ENCODE results near the gene MBNL2. TPM values are rescaled to one million over a fixed set of nuclear protein-coding genes. Genes with fewer than 3 reads are reported as not detected.

Gene MBNL2, protein sequence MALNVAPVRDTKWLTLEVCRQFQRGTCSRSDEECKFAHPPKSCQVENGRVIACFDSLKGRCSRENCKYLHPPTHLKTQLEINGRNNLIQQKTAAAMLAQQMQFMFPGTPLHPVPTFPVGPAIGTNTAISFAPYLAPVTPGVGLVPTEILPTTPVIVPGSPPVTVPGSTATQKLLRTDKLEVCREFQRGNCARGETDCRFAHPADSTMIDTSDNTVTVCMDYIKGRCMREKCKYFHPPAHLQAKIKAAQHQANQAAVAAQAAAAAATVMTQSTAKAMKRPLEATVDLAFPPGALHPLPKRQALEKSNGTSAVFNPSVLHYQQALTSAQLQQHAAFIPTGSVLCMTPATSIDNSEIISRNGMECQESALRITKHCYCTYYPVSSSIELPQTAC
- total RNA-seq (100 to 1,000 TPM in 1 of 2 donors, 10 to 100 TPM in 1; 59.3 to 108 TPM), polyA plus RNA-seq (10 to 100 TPM; 13.3 to 19.3 TPM)
- long read RNA-seq, donor 1, full-length matches to known transcripts: 7 of 44 reads
- long read RNA-seq, donor 1, partial matches to known transcripts: 32 of 44 reads
- long read RNA-seq, donor 1, other reads (novel, unspliced or antisense): 5 of 44 reads
- long read RNA-seq, donor 2, full-length matches to known transcripts: 2 of 25 reads
- long read RNA-seq, donor 2, partial matches to known transcripts: 23 of 25 reads
- long read RNA-seq, donor 2, other reads (novel, unspliced or antisense): 0 of 25 reads
- long read RNA-seq, donor 3, full-length matches to known transcripts: 3 of 23 reads
- long read RNA-seq, donor 3, partial matches to known transcripts: 20 of 23 reads
- long read RNA-seq, donor 3, other reads (novel, unspliced or antisense): 0 of 23 reads
- long read RNA-seq, donor 4, partial matches to known transcripts: 54 of 54 reads
- long read RNA-seq, donor 4, other reads (novel, unspliced or antisense): 0 of 54 reads
- long read RNA-seq, donor 5, full-length matches to known transcripts: 4 of 43 reads
- long read RNA-seq, donor 5, partial matches to known transcripts: 34 of 43 reads
- long read RNA-seq, donor 5, other reads (novel, unspliced or antisense): 5 of 43 reads

DNA sequence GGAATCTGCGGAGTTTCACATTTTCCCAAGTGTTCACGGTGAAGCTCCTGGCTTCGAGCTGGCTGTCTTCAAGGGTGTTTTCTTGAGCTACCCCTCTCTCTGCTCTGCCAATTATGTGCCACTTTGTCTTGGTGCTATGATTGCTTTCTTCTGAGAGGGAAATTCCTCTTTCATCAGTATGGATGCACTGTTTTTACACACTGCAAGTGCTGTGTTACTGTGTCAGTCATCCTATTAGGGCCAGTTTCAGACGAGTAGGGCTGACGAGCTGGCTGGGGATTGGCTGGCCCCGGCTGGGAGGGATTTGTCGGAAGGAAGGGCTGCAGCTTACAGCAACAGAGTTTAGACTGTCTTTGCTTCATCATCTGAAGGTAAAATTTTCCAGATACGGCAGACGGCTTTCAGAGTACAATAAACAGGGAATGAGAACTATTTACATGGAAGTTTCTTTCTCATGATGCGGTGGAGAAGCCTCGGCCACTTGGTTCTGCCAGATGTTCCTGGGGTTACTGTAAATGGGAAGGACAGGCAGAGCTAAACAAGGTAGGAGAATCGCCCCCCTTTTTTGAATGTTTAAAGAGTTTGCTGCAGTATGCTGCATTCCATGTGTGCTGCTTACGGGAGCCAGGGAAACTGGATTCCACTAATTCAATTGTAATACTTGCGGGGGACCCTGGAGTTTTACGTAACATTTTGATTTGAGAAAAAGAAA, at the start of gene MBNL2:
TSS of gene MBNL2 (plus strand) at position 345 of the 712 bp plus-strand sequence. CDS start 53,903 bp downstream, outside the sequence.
- peak within 1 kb of the TSS; percentile 79 for H3K4me3 ChIP-seq
- no peaks in the 10 kb centered on the region for H3K9me3 ChIP-seq (ENCODE audit: control insufficient read depth in 4 of 4, insufficient read depth in 3 of 4, low read length in 3 of 4)
- TF ChIP-seq, protein P1, sequence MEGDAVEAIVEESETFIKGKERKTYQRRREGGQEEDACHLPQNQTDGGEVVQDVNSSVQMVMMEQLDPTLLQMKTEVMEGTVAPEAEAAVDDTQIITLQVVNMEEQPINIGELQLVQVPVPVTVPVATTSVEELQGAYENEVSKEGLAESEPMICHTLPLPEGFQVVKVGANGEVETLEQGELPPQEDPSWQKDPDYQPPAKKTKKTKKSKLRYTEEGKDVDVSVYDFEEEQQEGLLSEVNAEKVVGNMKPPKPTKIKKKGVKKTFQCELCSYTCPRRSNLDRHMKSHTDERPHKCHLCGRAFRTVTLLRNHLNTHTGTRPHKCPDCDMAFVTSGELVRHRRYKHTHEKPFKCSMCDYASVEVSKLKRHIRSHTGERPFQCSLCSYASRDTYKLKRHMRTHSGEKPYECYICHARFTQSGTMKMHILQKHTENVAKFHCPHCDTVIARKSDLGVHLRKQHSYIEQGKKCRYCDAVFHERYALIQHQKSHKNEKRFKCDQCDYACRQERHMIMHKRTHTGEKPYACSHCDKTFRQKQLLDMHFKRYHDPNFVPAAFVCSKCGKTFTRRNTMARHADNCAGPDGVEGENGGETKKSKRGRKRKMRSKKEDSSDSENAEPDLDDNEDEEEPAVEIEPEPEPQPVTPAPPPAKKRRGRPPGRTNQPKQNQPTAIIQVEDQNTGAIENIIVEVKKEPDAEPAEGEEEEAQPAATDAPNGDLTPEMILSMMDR (IDR thresholded peaks at IDR 0.05; ENCODE audit: control extremely low read depth, extremely low read depth): no peak
- peak within 1 kb of the TSS; percentile 95 to 98 for H3K27ac ChIP-seq (ENCODE audit: low read depth in 1 of 2, low read length in 1 of 2)
- peak; percentile 96 to 98 (median 97) for DNase-seq
- H3K36me3 ChIP-seq (ENCODE audit: control insufficient read depth in 4 of 4, insufficient read depth in 4 of 4, low read length in 4 of 4): peaks cover 0 to 9% (median 0%) of the 10 kb centered on the region in 4 donors
- H3K4me1 ChIP-seq (ENCODE audit: control insufficient read depth in 5 of 5, insufficient read depth in 5 of 5, low read length in 5 of 5): peaks cover 6 to 32% (median 9%) of the 10 kb centered on the region in 5 donors
- ATAC-seq (ENCODE audit: insufficient read depth, low FRiP score): peak; percentile 88
- WGBS, 2 donors: 5 to 8% methylated on average over 15 of the region's 15 CpGs
- peak within 1 kb of the TSS; percentile 93 to 95 for H3K9ac ChIP-seq (ENCODE audit: insufficient read depth in 1 of 2, low read length in 2 of 2)
- H3K27me3 ChIP-seq (ENCODE audit: control insufficient read depth in 3 of 3, insufficient read depth in 3 of 3, low read length in 2 of 3): no peaks in the 10 kb centered on the region

DNA sequence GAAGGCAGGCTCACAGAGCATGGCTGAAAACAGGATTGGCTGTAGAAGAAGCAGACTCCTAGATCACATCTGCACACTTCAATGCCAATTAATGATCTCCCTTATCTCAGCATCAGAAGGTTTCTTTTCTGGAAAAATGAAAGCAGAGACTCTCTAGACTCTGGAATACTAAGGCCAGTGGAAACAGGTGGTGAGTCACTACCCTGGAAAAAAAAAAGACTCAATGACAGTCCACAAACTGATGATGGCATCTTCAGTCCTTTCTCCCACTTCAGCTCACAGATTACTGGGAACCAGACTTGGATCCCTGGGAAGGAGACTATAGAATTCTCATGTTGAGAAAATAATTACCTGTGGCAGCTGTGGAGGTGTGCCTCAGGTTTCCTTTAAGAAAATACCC, 47.5 kb upstream of the MBNL2 start:
- no peak for DNase-seq
- no peak overlapping the region for H3K4me3 ChIP-seq
- H3K27ac ChIP-seq (ENCODE audit: low read depth in 1 of 2, low read length in 1 of 2): no peak overlapping the region
- TF ChIP-seq, protein P1 (IDR thresholded peaks at IDR 0.05; ENCODE audit: control extremely low read depth, extremely low read depth): no peak
- no peaks in the 10 kb centered on the region for H3K9me3 ChIP-seq (ENCODE audit: control insufficient read depth in 4 of 4, insufficient read depth in 3 of 4, low read length in 3 of 4)
- H3K27me3 ChIP-seq (ENCODE audit: control insufficient read depth in 3 of 3, insufficient read depth in 3 of 3, low read length in 2 of 3): no peaks in the 10 kb centered on the region
- H3K4me1 ChIP-seq (ENCODE audit: control insufficient read depth in 5 of 5, insufficient read depth in 5 of 5, low read length in 5 of 5): peaks cover 0 to 10% (median 3%) of the 10 kb centered on the region in 5 donors
- no peaks in the 10 kb centered on the region for H3K36me3 ChIP-seq (ENCODE audit: control insufficient read depth in 4 of 4, insufficient read depth in 4 of 4, low read length in 4 of 4)
- no peak for ATAC-seq (ENCODE audit: insufficient read depth, low FRiP score)
- no peak overlapping the region for H3K9ac ChIP-seq (ENCODE audit: insufficient read depth in 1 of 2, low read length in 2 of 2)

DNA sequence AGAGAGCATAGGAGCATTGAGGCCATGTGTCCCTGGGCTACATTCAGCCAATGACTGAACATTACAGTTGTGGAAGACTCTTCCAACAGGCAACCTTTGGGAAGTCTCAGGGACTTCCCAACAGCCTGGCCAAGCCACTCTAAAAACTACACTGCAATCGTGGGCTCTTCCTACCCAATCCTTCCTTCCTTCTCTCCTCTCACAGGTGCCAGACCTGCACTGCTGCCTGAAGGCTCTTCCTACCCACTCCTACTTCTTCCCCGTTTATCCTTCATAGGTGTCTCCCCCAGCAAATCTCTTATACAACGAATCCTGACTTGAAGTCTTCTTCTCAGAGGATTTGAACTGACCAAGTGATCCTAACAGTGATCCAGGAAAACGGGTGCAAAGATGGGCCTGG, 47.1 kb upstream of the MBNL2 start:
- Histone ChIP-seq H3K9ac (ENCODE audit: insufficient read depth in 1 of 2, low read length in 2 of 2) (no peak overlapping the region), H3K27me3 (ENCODE audit: control insufficient read depth in 3 of 3, insufficient read depth in 3 of 3, low read length in 2 of 3) (no peaks in the 10 kb centered on the region), H3K36me3 (ENCODE audit: control insufficient read depth in 4 of 4, insufficient read depth in 4 of 4, low read length in 4 of 4) (no peaks in the 10 kb centered on the region), H3K4me1 (ENCODE audit: control insufficient read depth in 5 of 5, insufficient read depth in 5 of 5, low read length in 5 of 5) (peaks cover 0 to 10% (median 3%) of the 10 kb centered on the region in 5 donors), H3K27ac (ENCODE audit: low read depth in 1 of 2, low read length in 1 of 2) (no peak overlapping the region), H3K4me3 (no peak overlapping the region), H3K9me3 (ENCODE audit: control insufficient read depth in 4 of 4, insufficient read depth in 3 of 4, low read length in 3 of 4) (no peaks in the 10 kb centered on the region)
- no peak for DNase-seq
- WGBS, 2 donors: 90 to 94% methylated on average over 4 of the region's 4 CpGs
- TF ChIP-seq, protein P1 (IDR thresholded peaks at IDR 0.05; ENCODE audit: control extremely low read depth, extremely low read depth): no peak
- ATAC-seq (ENCODE audit: insufficient read depth, low FRiP score): no peak
